Ramos (cell line): ENCODE data around the gene TRAPPC1.

Source experiments
- in situ Hi-C: fragments of 300-500 bp; cut with MboI; formaldehyde crosslinking; loops from one replicate; pipeline ENCODE4 v1.14.3; 2022; ENCODE audit warnings: low sequenced_read_pairs; ENCODE audit not compliant: unreplicated experiment

TRAPPC1 gene

DNA sequence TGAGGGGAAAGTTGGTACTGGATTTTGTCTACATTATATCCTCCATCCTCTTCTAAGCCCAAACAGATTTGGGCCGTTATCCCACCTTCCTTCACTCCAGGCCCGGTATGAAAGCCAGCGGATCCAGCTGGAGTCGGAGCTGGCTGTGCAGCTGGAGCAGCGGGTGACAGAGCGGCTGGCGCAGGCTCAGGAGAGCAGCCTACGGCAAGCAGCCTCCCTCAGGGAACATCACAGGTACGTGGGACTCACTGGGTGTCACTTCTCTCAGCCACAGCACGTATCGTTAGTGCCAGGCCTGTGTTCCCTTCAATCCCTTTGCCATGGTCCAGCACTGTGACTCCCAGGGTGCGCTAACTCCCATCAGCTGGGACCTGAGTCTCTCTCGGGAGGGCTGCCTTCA, 11.5 kb upstream of the TRAPPC1 start:
- in situ Hi-C loops, result no loop called here

DNA sequence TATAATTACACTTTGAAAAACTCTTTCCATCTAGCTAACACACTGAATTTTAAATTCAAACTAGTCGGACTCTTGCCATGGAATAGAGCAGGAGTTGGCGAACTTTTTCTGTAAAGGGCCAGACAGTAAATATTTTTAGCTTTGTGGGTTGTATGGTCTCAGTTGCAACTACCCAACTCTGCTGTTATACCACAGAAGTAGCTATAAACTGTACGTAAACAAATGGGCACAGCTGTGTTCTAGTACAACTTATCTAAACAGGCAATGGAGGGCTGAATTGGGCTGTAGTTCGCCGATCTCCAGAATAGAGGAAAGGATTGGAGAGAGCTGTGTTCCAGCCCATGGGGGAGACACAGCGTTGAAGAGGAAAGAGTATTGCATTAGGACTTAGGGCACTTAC, 9.0 kb upstream of the TRAPPC1 start:
- in situ Hi-C loops, result no loop called here

DNA sequence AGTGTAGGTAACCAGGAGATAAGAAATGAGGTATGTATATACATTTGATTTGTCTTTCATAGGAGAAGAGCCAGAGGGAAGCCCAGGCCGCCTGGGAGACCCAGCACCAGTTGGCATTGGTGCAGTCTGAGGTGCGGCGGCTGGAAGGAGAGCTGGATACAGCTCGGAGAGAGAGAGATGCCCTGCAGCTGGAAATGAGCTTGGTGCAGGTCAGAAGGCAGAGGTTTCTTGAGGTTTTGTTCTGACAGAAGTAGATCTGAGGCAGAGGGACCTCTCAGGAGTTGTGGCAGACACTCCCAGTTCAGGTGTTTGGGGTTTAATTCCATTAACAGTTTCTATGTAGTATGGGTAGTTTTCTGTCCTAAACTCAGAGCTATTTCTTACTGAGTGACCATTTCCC, 8.3 kb upstream of the TRAPPC1 start:
- in situ Hi-C loops, result no loop called here

DNA sequence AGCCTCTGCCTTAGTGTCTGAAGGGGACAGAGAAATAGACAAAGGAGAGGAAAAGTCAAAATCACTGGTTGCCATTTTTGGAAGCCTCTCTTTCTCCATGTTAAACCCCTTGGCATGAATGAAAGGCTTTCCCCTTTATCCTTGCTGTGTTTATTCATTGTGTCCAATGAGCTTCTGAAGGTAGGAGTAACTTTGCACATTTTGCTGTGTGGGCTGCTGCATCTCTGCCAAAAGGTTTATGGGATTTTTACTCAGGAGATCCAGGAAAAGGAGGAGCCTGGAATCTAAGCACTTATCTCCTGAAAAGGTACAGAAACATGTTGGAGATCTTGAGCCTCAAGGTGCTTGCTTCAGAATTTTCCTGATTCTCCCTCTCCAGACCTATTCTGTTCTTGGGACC, 4.1 kb upstream of the TRAPPC1 start:
- in situ Hi-C loops, result no loop called here

DNA sequence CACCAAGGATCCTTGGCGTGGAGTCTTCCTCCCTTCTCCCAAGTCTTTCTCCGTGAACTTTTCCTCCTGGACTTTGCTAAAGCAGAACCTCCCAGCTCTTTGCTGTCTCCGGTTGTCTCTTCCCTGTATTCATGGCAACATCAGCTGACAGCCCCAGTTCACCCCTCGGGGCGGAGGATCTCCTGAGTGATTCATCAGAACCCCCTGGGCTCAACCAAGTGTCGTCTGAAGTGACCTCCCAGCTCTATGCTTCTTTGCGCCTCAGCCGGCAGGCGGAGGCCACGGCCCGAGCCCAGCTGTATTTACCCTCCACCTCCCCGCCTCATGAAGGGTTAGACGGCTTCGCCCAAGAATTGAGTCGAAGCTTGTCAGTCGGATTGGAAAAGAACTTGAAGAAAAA, 1.2 kb upstream of the TRAPPC1 start:
- in situ Hi-C loops, result no loop called here

DNA sequence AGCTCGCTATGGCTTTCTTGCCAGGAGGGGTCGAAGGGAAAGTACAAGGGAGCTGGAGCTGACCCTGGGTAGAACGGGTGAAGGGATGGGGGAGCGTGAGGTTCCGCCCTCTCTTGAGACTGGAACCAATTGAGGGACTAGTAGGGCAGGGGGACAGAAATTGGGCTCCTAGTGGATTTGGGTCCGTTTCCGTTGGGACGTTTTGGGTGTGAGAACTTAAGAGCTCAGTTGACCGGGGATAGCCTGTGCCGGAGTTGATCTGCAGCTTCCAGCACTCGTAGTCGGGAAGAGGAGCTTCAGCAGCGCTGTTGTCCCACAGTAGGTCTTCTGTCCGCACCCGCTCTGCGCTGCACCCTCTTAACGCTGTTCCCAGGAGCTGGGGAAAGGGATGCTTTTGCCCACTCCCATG, 741 bp upstream of the TRAPPC1 start:
- in situ Hi-C loops, result no loop called here

DNA sequence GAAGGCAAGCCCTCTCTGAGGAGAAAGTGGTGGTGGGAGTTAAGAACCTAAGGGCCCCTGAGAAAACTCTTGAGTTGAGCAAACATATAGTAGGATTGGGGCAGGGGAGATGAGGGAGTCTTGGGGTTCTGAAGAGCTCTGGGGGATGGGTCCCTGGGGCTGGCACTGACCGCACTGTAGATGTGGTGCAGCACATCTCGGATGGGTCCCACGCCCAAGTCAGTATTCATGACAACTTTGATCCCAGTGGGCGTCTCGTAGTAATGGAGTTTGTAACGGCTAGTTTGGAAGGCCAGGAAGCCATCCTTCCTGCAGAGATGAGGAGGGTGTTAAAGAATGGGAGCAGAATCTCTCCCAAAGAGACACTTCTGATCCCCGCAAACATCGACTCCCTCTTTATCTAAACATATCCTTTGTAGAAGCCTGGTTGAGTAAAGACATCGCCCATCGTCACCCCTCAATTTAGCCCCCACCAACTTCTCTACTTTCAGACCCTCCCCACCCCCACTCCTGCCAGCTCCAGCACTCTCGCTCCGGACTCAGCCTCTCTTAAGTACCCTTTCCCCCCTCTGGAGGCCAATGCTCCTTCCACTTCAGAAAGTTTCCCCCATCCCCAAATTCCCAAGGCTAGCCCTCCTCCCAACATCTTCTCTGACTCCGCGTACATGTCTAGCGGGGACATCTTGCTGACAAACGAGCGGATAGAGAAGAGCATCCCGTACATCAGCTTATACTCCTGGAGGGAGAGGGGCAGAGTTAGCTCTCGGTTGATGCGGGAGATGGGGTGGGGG, 710 bp downstream of the TRAPPC1 start:
- in situ Hi-C loops, result no loop called here

DNA sequence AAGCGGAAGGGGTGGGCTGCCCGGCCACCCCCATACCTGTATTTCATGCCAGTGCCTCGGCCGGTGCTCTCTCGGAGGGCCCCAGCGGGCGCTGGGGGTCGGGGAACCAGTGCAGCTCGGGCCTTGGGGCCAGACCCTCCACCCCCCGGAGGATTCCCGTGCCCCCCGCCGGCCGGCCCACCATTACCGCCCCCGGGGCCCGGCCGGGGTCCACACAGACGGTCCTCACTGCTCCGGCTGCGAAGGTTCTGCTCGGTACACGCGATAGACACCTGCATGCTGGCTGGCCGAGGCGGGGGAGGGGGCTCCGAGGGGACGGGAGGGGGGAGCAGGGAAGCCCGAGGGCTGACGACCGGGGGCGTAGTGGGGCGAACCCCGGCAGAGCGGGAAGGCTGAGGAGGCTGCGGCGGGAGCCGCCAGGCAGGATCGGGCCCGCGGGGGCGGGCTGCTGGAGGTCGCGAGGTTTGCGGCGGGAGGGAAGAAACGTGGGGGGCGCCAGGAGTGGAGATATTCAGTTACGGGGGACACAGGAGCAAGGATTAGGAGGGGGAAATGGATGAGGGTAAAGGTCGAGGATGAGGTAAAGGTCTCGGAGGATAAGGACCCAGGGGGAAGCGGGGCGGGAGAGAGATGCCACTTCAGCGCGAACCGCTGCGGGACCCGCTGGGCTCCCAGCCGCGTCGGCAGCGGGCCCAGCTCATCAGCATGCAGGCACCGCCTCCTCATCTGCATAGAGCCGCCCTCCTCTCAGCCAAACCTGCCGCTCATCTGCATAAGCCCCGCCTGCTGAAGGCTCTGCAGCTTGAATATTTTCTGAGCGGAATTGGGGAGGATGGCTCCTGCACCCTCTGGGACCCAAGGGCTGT, 2.4 kb downstream of the TRAPPC1 start, which contains the start of gene KCNAB3:
Gene KCNAB3, minus strand, starts transcription at position 699 of the 866 bp plus-strand sequence. Its CDS starts 421 bp downstream, at position 278.
- in situ Hi-C loops, result no loop called here

DNA sequence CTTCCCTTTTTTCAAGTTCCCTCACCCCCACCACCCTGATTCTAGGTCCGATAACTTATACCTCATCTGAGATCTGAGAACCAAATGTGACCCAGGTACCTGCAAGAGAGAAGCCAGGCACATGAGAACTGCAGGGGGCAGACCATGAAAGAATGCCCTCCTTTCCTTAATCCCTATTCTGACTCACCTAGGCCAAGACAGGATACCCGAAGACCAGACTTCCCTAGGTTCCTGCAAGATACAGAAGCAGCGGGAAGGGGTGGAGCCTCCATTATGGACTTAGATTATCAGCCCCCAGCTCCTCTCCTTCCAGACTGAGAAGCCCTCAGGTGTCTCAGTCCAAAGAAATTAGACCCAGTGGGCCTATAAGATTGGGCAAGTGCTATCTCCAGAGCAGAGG, 4.2 kb downstream of the TRAPPC1 start:
- in situ Hi-C loops, result no loop called here

DNA sequence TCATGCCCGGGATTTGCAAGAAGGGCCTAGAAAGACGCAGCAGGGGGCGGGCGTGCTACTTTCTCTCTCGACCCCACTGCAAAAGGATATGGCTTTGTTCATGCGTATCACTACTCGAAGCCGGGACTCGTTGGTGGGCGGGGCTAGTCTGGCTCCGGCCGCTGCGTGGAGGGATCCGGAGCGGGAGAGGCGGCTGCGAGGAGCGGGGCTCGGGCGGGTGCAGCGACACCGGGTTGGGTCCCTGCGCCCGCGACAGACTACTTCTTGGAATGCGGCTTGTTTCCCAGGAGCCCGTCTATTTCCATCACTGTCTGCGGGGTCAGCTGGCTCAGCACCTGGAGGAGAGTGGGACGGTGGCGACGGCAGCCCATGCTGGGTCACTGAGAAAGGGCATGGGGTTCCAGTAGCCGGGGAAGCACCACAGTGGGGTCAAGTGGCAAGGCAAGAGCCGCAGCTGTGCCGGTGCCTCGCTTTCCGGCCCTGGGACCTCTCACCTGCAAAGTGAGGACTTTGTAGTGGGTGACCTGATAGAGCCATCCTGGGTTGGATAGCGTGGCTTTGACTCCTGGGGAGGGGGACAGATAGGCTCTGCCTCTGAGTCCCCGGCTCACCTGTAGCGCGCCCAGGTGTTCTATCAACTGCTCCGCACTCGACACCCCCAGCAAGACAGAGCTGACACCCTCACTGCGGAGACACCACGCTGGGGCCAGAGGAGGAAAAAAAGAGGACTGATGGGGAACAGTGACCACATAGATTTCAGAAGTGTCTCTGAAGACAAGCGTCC, 8.7 kb downstream of the TRAPPC1 start:
- in situ Hi-C loops, result no loop called here

DNA sequence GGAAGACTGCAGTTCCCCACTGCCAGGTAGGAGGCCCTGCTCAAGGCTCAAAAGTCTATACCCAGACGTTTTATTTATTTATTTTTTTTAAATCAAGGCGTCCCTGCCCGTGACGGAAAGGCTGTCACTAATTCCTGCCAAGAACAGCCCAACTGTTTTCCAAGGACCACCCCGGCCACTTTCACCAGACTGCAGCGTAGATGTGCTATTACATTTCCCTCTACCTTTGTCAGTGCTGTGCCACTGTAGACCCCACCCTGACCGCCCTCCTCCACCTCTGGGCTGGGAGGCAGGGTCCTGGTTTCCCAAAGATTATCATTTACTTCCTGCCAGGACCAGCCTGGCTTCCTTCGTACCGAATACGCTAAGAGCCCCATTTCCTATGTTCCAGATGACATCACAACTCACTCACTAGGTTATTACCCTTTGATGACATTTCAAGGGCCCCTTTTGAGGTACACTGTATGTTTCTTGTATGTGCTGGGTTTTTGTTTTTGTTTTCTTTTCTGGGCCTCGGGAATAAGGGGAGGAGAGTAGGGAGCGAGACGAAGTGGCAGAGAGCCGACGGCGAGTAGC, 9.4 kb downstream of the TRAPPC1 start:
- in situ Hi-C loops, result no loop called here

DNA sequence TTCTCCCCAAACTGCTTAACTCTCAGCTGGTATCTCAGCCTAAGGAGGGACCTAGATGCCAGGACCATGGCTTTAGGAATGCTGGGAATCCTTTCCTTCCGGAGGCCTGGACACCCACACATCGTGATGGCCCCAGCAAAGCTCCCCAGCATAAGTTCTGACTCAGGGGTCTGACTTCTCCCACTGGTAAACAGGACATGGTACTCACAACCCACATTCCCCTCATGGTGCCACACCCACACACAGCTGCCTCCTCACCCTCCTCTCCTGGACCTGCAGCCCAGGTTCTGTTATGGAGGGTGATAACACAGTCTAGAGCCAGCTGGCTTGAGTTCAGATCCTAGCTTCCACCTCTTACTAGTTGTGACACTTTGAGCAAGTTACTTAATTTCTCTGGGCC, 14.9 kb downstream of the TRAPPC1 start:
- in situ Hi-C loops, result loop anchor here (10.0 kb wide), 1 partner anchor 68 kb away; no protein-coding TSS in a partner anchor

DNA sequence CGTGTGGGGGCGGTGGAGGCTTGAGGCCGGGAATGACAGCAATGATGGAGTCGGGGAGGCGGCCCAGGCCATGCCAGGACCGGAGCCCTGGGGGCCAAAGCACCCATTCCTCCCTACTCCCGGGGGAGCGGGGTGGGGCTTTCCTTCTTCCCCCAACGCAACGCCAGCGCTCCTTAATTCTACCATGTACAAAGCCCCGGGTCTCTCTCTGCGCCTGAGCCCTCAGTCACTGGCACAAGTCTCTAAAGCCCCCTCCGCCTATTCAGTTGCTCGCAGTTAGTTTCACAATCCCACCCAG, 15.4 kb downstream of the TRAPPC1 start:
- in situ Hi-C loops, result loop anchor here (10.0 kb wide), 1 partner anchor 68 kb away; no protein-coding TSS in a partner anchor

DNA sequence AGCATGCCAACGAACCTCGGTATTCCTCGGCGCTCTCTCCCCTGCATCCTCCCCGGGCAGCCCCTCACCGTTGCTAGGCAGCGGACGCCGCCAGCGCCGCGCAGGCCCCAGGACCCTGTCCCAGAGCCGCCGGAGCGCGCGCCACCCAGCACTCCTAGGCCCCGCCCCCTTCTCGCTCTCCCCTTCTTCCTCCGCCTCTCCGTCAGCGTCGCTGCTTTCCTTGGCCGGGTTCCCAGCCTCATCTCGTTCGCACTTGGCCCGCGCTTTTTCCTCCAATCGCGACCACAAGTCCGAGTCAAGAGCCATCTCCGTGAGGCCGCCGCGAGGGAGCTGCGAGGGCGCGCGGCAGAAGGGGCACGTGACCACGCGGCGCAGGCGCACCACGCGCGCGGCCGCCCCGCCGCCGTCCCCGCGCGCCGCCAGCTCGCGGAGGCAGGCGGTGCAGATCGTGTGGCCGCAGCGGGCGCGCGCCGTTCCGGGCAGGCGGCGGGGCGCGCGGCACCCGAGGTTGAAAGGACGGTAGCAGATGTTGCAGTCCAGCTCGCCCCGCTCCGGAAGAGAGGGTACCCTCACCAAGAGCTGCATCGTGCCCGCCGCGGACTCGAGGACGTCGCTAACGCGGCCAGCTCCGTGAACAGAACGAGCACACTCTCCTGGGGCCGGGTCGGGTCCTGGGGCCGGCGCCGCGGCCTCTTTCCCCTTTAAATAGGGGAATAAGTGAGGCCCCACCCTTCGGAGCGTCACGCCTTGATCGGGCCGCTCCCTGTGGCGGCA, 15.9 kb downstream of the TRAPPC1 start, which contains the start of gene RNF227:
Gene RNF227, minus strand, starts transcription at position 679 of the 774 bp plus-strand sequence. Its CDS starts 94 bp downstream, at position 585.
- in situ Hi-C loops, result loop anchor here (10.0 kb wide), 1 partner anchor 69 kb away; no protein-coding TSS in a partner anchor

DNA sequence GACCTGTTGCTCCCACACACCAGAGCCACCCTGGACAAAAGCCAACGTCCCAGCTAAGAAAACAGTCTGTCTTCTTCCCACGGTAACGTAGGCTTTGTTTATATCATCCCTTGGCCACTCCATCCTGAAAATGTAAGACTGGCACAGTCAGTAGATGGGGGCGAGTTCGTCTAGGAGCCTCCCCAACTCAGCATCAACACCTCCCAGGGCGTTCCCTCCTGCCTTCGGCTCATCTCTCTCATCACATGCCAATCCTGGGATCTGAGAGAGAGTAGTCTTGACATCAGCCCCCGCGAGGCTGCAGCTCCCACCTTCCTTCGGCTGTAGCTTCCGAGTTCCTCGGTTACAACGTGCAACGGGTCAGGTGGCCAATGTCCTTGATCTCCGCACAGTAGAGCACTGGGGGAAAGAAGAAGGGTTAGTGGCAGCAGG, 16.6 kb downstream of the TRAPPC1 start:
- in situ Hi-C loops, result loop anchor here (10.0 kb wide), 1 partner anchor 70 kb away; no protein-coding TSS in a partner anchor

DNA sequence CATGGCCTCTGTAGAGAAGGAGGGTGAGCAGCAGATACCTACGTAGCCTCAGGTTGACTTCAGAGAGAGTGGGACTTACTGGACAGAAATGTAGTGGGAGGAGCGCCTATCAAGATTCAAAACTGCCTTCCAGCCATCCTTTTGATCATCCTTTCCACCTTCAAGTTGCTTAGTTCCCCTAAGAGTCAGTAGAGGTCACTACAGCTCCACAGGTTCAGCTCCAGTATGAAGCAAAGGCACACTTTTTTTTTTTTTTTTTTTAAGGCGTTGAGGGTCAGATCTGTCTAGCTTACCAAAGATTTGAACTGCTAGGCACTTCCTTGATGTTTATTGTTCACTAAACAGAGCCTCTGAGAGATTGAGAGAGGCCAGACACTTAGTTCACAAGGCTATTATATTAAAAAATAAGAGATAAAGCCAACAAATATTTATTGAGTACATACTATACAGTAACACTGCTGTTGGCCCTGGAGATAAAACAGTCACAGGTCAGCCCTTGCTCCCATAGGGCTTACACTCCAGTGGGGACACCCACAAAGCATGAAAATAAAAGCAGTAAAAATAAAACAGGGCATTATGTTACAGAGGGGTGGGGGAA, 18.7 kb downstream of the TRAPPC1 start:
- in situ Hi-C loops, result loop anchor here (10.0 kb wide), 1 partner anchor 72 kb away; no protein-coding TSS in a partner anchor

DNA sequence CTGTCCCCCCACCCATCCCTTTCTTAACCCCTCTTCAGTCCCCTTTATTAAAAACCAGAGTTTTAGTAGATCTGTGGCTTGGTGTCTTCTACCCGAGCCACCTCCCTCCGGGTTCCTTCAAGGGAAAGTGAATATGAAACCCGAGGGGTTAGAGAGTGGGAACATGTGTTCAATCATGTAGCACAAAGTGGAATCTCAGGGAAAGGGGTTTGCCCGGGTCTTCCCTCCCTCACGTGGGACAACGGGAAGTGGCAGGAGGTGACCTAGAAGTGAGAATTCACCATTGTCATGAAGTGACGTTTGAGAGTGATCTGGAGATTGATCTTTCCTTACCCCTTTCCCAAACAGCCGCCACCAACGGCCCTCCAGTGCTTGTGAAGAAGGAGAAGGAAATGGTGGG, 20.6 kb downstream of the TRAPPC1 start:
- in situ Hi-C loops, result loop anchor here (10.0 kb wide), 1 partner anchor 74 kb away; no protein-coding TSS in a partner anchor

DNA sequence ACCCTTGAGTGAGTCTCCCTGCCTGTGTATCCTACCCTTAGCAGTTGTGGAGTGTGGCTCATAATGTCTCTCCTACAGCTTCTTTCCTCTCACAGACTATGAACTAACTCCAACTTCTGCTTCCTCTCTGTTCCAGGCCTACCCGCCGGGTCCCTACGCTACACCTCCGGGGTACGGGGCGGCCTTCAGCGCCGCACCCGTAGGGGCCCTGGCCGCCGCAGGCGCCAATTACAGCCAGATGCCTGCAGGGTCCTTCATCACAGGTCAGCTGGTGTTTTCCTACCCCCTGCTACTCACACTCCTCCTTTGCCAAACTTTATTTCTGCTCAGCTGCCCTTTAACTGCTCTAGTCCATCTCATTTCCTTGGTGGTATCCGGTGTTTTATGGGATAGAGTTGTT, 21.0 kb downstream of the TRAPPC1 start:
- in situ Hi-C loops, result loop anchor here (10.0 kb wide), 1 partner anchor 74 kb away; no protein-coding TSS in a partner anchor

DNA sequence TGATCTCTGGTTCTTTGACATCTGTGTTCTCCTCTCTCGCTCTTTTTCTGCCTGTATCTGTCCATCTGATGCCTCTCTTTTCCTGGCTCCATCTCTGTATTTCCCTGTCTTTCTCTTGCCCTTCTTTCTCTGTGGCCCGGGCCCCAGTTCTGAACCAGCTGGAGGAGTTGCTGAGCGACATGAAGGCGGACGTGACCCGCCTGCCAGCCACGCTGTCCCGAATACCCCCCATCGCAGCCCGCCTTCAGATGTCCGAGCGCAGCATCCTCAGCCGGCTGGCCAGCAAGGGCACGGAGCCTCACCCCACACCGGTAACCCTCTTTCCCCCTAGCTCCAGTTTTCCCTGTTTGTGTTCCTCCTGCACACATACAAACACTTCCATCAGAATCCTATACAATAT, 21.5 kb downstream of the TRAPPC1 start:
- in situ Hi-C loops, result loop anchor here (10.0 kb wide), 1 partner anchor 75 kb away; no protein-coding TSS in a partner anchor
